Measurements from ENCODE around the gene CTCF.

The CTCF gene

GRCh38 chr16:67628216-67628615 is 65.9 kb downstream of the CTCF start:
- Histone ChIP-seq H3K27me3 (ENCODE audit: insufficient read depth, low read length) (no peaks in the 10 kb centered on the region), H3K27ac (ENCODE audit: low read length) (no peak overlapping the region), H3K9ac (ENCODE audit: low read depth, low read length) (no peak overlapping the region), H3K36me3 (ENCODE audit: insufficient read depth, low read depth, low read length) (peaks cover 84% of the 10 kb centered on the region), H3K4me1 (ENCODE audit: insufficient read depth, low read length) (no peaks in the 10 kb centered on the region), H3K4me3 (ENCODE audit: low read length) (no peak overlapping the region), H3K9me3 (ENCODE audit: insufficient read depth, low read depth, low read length) (no peaks in the 10 kb centered on the region)

- no peak overlapping the region for H3K9ac ChIP-seq (ENCODE audit: low read depth, low read length)
- H3K27me3 ChIP-seq (ENCODE audit: insufficient read depth, low read length), result no peaks in the 10 kb centered on the region
- H3K27ac ChIP-seq (ENCODE audit: low read length), result no peak overlapping the region
- no peaks in the 10 kb centered on the region for H3K9me3 ChIP-seq (ENCODE audit: insufficient read depth, low read depth, low read length)
- no peaks in the 10 kb centered on the region for H3K4me1 ChIP-seq (ENCODE audit: insufficient read depth, low read length)
- peaks cover 83% of the 10 kb centered on the region for H3K36me3 ChIP-seq (ENCODE audit: insufficient read depth, low read depth, low read length)
- no peak overlapping the region for H3K4me3 ChIP-seq (ENCODE audit: low read length)
Observed at GRCh38 chr16:67632415-67633172, 70.3 kb downstream of the CTCF start.

GRCh38 chr16:67636713-67637112 is 74.4 kb downstream of the CTCF start:
- Histone ChIP-seq H3K4me1 (ENCODE audit: insufficient read depth, low read length) (no peaks in the 10 kb centered on the region), H3K9ac (ENCODE audit: low read depth, low read length) (no peak overlapping the region), H3K36me3 (ENCODE audit: insufficient read depth, low read depth, low read length) (peaks cover 67% of the 10 kb centered on the region), H3K27ac (ENCODE audit: low read length) (no peak overlapping the region), H3K4me3 (ENCODE audit: low read length) (no peak overlapping the region), H3K27me3 (ENCODE audit: insufficient read depth, low read length) (no peaks in the 10 kb centered on the region), H3K9me3 (ENCODE audit: insufficient read depth, low read depth, low read length) (no peaks in the 10 kb centered on the region)

- Histone ChIP-seq H3K27ac (ENCODE audit: low read length) (no peak overlapping the region), H3K9ac (ENCODE audit: low read depth, low read length) (no peak overlapping the region), H3K27me3 (ENCODE audit: insufficient read depth, low read length) (no peaks in the 10 kb centered on the region; the same call in 1 of the 2 replicates), H3K4me3 (ENCODE audit: low read length) (no peak overlapping the region), H3K36me3 (ENCODE audit: insufficient read depth, low read depth, low read length) (peaks cover 58% of the 10 kb centered on the region), H3K4me1 (ENCODE audit: insufficient read depth, low read length) (no peaks in the 10 kb centered on the region), H3K9me3 (ENCODE audit: insufficient read depth, low read depth, low read length) (no peaks in the 10 kb centered on the region)
Observed at GRCh38 chr16:67637625-67638024, 75.3 kb downstream of the CTCF start.

GRCh38 chr16:67641779-67642708 is 79.7 kb downstream of the CTCF start:
- Histone ChIP-seq H3K9me3 (ENCODE audit: insufficient read depth, low read depth, low read length) (no peaks in the 10 kb centered on the region), H3K9ac (ENCODE audit: low read depth, low read length) (no peak overlapping the region), H3K27ac (ENCODE audit: low read length) (no peak overlapping the region), H3K4me1 (ENCODE audit: insufficient read depth, low read length) (no peaks in the 10 kb centered on the region; the same call in 1 of the 2 replicates), H3K4me3 (ENCODE audit: low read length) (no peak overlapping the region), H3K27me3 (ENCODE audit: insufficient read depth, low read length) (peaks cover 30% of the 10 kb centered on the region), H3K36me3 (ENCODE audit: insufficient read depth, low read depth, low read length) (peaks cover 27% of the 10 kb centered on the region)

- Histone ChIP-seq H3K27me3 (ENCODE audit: insufficient read depth, low read length) (peaks cover 49% of the 10 kb centered on the region), H3K27ac (ENCODE audit: low read length) (no peak overlapping the region), H3K36me3 (ENCODE audit: insufficient read depth, low read depth, low read length) (peaks cover 7% of the 10 kb centered on the region; the same call in 1 of the 2 replicates), H3K4me3 (ENCODE audit: low read length) (no peak overlapping the region), H3K9me3 (ENCODE audit: insufficient read depth, low read depth, low read length) (no peaks in the 10 kb centered on the region), H3K4me1 (ENCODE audit: insufficient read depth, low read length) (no peaks in the 10 kb centered on the region; the same call in 1 of the 2 replicates), H3K9ac (ENCODE audit: low read depth, low read length) (no peak overlapping the region)
Observed at GRCh38 chr16:67644038-67644437, 81.7 kb downstream of the CTCF start.

- Histone ChIP-seq H3K4me1 (ENCODE audit: insufficient read depth, low read length) (no peaks in the 10 kb centered on the region; the same call in 1 of the 2 replicates), H3K4me3 (ENCODE audit: low read length) (peak overlapping the region; percentile 63), H3K36me3 (ENCODE audit: insufficient read depth, low read depth, low read length) (no peaks in the 10 kb centered on the region), H3K9me3 (ENCODE audit: insufficient read depth, low read depth, low read length) (no peaks in the 10 kb centered on the region), H3K27me3 (ENCODE audit: insufficient read depth, low read length) (peaks cover 61% of the 10 kb centered on the region), H3K9ac (ENCODE audit: low read depth, low read length) (peak overlapping the region; percentile 69), H3K27ac (ENCODE audit: low read length) (no peak overlapping the region)
Observed at GRCh38 chr16:67645397-67646121, 83.2 kb downstream of the CTCF start.

- Histone ChIP-seq H3K9ac (ENCODE audit: low read depth, low read length) (no peak overlapping the region), H3K27me3 (ENCODE audit: insufficient read depth, low read length) (peaks cover 77% of the 10 kb centered on the region), H3K4me1 (ENCODE audit: insufficient read depth, low read length) (no peaks in the 10 kb centered on the region; the same call in 1 of the 2 replicates), H3K27ac (ENCODE audit: low read length) (no peak overlapping the region), H3K9me3 (ENCODE audit: insufficient read depth, low read depth, low read length) (no peaks in the 10 kb centered on the region), H3K36me3 (ENCODE audit: insufficient read depth, low read depth, low read length) (no peaks in the 10 kb centered on the region), H3K4me3 (ENCODE audit: low read length) (no peak overlapping the region)
Observed at GRCh38 chr16:67647111-67647651, 84.9 kb downstream of the CTCF start.

GRCh38 chr16:67647681-67648080 is 85.4 kb downstream of the CTCF start:
- Histone ChIP-seq H3K27ac (ENCODE audit: low read length) (no peak overlapping the region), H3K4me1 (ENCODE audit: insufficient read depth, low read length) (no peaks in the 10 kb centered on the region; the same call in 1 of the 2 replicates), H3K36me3 (ENCODE audit: insufficient read depth, low read depth, low read length) (no peaks in the 10 kb centered on the region), H3K9ac (ENCODE audit: low read depth, low read length) (no peak overlapping the region), H3K27me3 (ENCODE audit: insufficient read depth, low read length) (peaks cover 80% of the 10 kb centered on the region), H3K9me3 (ENCODE audit: insufficient read depth, low read depth, low read length) (no peaks in the 10 kb centered on the region), H3K4me3 (ENCODE audit: low read length) (no peak overlapping the region)

- no peaks in the 10 kb centered on the region; the same call in 1 of the 2 replicates for H3K4me1 ChIP-seq (ENCODE audit: insufficient read depth, low read length)
- H3K4me3 ChIP-seq (ENCODE audit: low read length), result no peak overlapping the region
- H3K36me3 ChIP-seq (ENCODE audit: insufficient read depth, low read depth, low read length), result no peaks in the 10 kb centered on the region
- no peak overlapping the region for H3K27ac ChIP-seq (ENCODE audit: low read length)
- no peaks in the 10 kb centered on the region for H3K9me3 ChIP-seq (ENCODE audit: insufficient read depth, low read depth, low read length)
- peaks cover 82% of the 10 kb centered on the region for H3K27me3 ChIP-seq (ENCODE audit: insufficient read depth, low read length)
- H3K9ac ChIP-seq (ENCODE audit: low read depth, low read length), result no peak overlapping the region
Observed at GRCh38 chr16:67648088-67648763, 85.9 kb downstream of the CTCF start.
